HG02763 (cell line): ENCODE results near the gene LTBP2.

Experiments
- ATAC-seq: cut with Tn5 transposase; IDR thresholded peaks from one replicate; pipeline ENCODE4 v1.9.1; 2021; ENCODE audit warnings: mild to moderate bottlenecking, moderate library complexity; ENCODE audit not compliant: unreplicated experiment

LTBP2 gene

DNA sequence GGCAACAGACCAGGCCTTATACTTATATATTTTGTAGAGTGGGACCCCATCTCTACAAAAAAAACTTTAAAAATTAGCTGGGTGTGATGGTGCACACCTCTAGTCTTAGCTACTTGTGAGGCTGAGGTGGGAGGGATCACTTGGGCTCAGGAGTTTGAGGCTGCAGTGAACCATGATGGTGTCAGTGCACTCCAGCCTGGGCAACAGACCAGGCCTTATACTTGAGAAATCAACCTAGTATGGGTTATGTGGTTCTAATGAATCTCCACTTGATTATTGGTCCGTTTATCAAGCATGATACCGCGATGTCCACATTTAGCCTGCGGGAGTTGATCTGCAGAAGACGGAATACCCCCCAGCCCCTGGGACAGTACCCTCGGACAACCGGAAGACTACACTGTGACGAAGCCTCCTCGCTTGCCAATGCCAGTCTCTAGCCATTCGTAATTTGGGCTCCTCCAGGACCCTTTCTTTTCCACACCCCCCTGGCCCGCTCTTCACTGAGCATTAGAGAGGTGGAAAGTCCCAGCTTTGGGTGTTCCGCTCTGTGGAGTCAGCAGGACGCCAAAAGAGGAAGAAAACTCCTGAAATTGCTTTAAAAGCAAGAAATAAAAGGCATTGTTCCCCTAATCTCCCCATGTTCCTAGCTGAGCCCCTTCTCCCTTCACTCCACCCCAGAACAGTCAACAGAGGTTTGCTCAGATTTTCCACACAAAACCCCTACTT lies 19.4 kb downstream of the LTBP2 start:
- ATAC-seq = no peak

DNA sequence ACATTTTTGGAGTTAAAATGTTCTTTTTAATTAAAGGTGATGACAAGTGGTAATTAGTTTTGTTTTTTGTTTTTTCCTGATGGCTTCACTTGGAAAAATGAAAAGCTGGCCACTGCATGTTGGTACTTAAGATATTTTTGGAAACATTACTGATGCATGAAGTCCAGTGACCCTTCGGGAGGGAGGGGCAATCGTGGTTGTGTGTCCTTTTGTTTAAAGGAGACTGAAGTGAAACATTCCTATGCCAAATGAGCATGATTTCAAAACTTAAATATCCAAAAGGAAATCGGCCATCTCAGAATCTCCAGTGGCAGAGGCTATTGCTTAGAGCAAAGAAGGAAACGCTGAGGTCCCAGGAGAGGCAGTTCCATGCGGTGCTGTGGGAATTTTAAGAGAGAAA lies 20.1 kb downstream of the LTBP2 start:
- ATAC-seq = no peak

DNA sequence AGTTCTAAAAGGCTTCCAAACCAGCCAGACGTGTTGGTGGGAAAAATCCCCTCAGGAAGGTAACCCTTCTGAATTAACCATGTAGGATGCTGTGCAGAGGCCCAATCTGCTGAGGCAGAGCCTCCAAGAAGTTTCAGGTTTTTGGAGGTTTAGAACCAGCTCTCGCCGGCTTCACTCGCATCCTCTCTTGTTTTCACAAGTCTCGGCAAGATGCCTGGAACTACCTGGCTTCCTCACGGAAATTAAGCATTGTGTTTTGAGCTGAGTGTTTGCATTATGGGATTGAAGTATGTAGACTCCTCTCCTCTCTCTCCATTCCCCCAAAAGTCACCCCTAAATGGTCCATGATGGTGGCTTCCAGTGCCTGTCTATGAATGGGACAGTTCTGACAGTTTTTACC lies 20.6 kb downstream of the LTBP2 start:
- no peak for ATAC-seq

- ATAC-seq = no peak
Observed at GRCh38 chr14:74589291-74589879, 22.7 kb downstream of the LTBP2 start.

GRCh38 chr14:74587363-74587707 lies 24.7 kb downstream of the LTBP2 start:
- ATAC-seq = no peak

- no peak for ATAC-seq
Observed at GRCh38 chr14:74586681-74587362, 25.2 kb downstream of the LTBP2 start.

DNA sequence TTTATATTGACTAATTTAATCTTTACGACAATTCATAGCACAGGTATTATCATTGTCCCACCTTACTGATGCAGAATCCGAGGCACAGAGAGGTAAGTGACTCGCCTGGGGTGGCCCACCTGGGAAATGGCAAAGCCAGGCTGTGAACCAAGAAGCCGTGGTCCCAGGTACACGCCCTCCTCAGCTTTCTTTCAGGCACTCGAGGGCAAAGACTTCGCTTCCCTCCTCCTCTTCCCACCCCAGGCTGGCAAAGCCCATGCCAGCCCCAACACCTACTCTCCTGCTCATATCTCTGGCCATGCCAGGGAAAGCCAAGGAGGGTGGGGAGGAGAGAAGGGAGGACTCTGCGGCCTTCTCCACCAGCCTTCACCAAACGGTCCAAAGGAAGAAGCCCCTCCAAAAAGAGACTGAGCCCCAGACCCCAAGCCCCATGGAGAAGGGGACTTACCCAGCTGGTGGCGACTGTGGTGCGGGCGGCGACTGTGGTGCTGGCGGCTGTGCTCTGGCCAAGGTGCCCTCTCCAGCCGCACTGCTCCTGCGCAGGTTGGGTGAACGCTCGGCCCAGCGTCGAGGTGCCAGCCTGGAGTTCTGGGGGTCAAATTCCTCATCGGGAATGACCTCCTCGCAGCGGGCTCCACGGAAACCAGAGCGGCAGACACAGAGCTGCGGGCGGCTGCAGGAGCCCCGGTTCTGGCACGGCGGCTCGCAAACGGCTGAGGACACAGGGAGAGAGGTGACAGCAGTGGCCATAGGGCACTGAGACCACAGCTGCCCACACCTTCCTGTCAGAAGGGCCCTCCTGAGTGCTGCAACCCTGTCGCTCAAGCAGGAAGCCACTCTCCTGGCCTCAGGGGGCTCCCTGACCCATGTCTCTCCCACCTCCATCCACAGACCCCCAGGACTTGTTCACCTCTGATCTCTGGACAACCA lies 26.4 kb downstream of the LTBP2 start:
- no peak for ATAC-seq

- ATAC-seq = no peak
Observed at GRCh38 chr14:74584951-74585350, 27.1 kb downstream of the LTBP2 start.

GRCh38 chr14:74583689-74584434 lies 28.2 kb downstream of the LTBP2 start:
- ATAC-seq = no peak

- no peak for ATAC-seq
Observed at GRCh38 chr14:74582910-74583581, 29.0 kb downstream of the LTBP2 start.

- ATAC-seq = no peak
Observed at GRCh38 chr14:74580275-74580672, 31.8 kb downstream of the LTBP2 start.

GRCh38 chr14:74579447-74580274 lies 32.4 kb downstream of the LTBP2 start:
- ATAC-seq = no peak

DNA sequence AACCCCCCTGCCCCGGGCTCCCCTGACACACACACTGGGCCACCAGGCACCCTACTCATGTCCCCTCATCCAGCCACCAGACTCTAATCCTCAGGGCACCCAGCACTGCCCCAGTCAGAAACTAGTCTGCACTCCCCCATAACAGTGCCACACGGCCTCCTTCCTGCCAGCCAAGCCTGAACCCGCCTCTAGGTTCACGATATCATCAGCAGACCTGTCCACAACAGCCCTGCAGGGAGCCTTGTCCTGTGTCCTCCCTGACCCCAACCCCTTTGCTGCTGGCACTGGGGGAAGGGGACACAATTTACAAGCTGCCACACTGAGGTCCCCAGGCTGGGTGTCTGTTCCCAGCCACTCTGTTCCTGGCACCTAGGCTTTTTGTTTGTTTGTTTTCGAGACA lies 33.6 kb downstream of the LTBP2 start:
- ATAC-seq = no peak

DNA sequence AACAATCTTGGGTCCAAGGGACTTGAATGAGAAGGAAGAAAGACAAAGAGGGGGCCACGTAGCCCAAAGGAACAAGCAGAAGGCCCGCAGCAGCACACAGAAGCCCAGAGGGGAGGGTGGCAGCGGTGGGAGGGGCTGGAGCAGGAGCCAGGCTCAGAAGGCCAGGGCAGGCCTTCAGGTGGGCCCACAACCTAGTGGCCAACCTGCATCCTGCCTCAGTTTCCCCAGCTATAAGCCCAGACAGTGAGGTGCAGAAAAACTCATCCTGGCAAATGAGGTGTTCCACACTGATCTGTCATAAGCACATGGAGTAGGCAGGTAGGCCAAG lies 34.1 kb downstream of the LTBP2 start:
- no peak for ATAC-seq

GRCh38 chr14:74577247-74577947 lies 34.6 kb downstream of the LTBP2 start:
- no peak for ATAC-seq

- no peak for ATAC-seq
Observed at GRCh38 chr14:74575936-74576335, 36.1 kb downstream of the LTBP2 start.

GRCh38 chr14:74575507-74575906 lies 36.5 kb downstream of the LTBP2 start:
- no peak for ATAC-seq

GRCh38 chr14:74574706-74575105 lies 37.3 kb downstream of the LTBP2 start:
- no peak for ATAC-seq

DNA sequence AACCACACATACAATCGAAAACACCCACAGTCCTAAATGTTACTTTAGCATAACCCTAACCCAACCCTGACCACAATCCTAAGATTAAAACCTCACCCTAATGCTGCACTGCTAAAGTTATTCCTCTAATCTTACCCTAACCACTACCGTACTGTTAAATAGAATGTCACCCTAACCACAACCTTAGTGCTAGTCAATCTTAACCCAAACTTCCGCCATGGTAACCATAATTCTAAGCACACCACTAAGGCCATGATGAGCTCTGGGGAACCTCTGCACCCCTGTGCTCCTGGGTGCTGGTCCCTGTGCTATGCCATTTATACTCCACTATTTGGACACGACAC lies 38.0 kb downstream of the LTBP2 start:
- no peak for ATAC-seq
